ENCODE data around the gene MLLT3. TPM values are rescaled to one million over a fixed set of nuclear protein-coding genes. Genes with fewer than 3 reads are reported as not detected.

Gene MLLT3
- total RNA-seq, 3 donors from 2014 or later: 8.8 to 30.3 (median 22.6) TPM

- DNase-seq (ENCODE audit: low spot score in 2 of 2): no peak
- H3K27me3 ChIP-seq: no peaks in the 10 kb centered on the region
- TF ChIP-seq CTCF (IDR thresholded peaks at IDR 0.05) (no peak), POLR2A (IDR thresholded peaks at IDR 0.05) (no peak), POLR2AphosphoS5 (IDR thresholded peaks at IDR 0.05) (no peak)
- no peaks in the 10 kb centered on the region for H3K36me3 ChIP-seq
- no peaks in the 10 kb centered on the region for H3K9me3 ChIP-seq
- no peak overlapping the region for H3K27ac ChIP-seq
- intact Hi-C loops (cut with DNase I; ENCODE audit: low total_unique reads): no loop called here
- no peak overlapping the region for H3K4me3 ChIP-seq
- no peaks in the 10 kb centered on the region for H3K4me1 ChIP-seq
Observed at GRCh38 chr9:20361229-20361628, 261.1 kb downstream of the MLLT3 start.

GRCh38 chr9:20358207-20358606 is 264.1 kb downstream of the MLLT3 start:
- H3K4me3 ChIP-seq: no peak overlapping the region
- no peaks in the 10 kb centered on the region for H3K36me3 ChIP-seq
- no peaks in the 10 kb centered on the region for H3K27me3 ChIP-seq
- no peaks in the 10 kb centered on the region for H3K9me3 ChIP-seq
- H3K4me1 ChIP-seq: no peaks in the 10 kb centered on the region
- intact Hi-C loops (cut with DNase I; ENCODE audit: low total_unique reads): no loop called here
- no peak overlapping the region for H3K27ac ChIP-seq
- no peak for DNase-seq (ENCODE audit: low spot score in 2 of 2)
- TF ChIP-seq POLR2A (IDR thresholded peaks at IDR 0.05): no peak
- TF ChIP-seq CTCF (IDR thresholded peaks at IDR 0.05): no peak
- TF ChIP-seq POLR2AphosphoS5 (IDR thresholded peaks at IDR 0.05): no peak

GRCh38 chr9:20357037-20357432 is 265.3 kb downstream of the MLLT3 start:
- Histone ChIP-seq H3K36me3 (no peaks in the 10 kb centered on the region), H3K4me3 (no peak overlapping the region), H3K9me3 (no peaks in the 10 kb centered on the region), H3K27ac (peak overlapping the region in 1 of 2 donors; percentile 18), H3K27me3 (no peaks in the 10 kb centered on the region), H3K4me1 (no peaks in the 10 kb centered on the region)
- intact Hi-C loops (cut with DNase I; ENCODE audit: low total_unique reads): no loop called here
- no peak for DNase-seq (ENCODE audit: low spot score in 2 of 2)
- no peak for TF ChIP-seq POLR2A (IDR thresholded peaks at IDR 0.05)
- no peak for TF ChIP-seq CTCF (IDR thresholded peaks at IDR 0.05)
- no peak for TF ChIP-seq POLR2AphosphoS5 (IDR thresholded peaks at IDR 0.05)

GRCh38 chr9:20356403-20357036 is 265.8 kb downstream of the MLLT3 start:
- intact Hi-C loops (cut with DNase I; ENCODE audit: low total_unique reads): no loop called here
- Histone ChIP-seq H3K27me3 (no peaks in the 10 kb centered on the region), H3K36me3 (no peaks in the 10 kb centered on the region), H3K4me3 (peak overlapping the region in 2 of 3 donors; percentile 24 to 36), H3K9me3 (no peaks in the 10 kb centered on the region), H3K27ac (peak overlapping the region in 1 of 2 donors; percentile 18), H3K4me1 (no peaks in the 10 kb centered on the region)
- peak; percentile 50 to 62 for DNase-seq (ENCODE audit: low spot score in 2 of 2)
- TF ChIP-seq POLR2A (IDR thresholded peaks at IDR 0.05) (no peak), CTCF (IDR thresholded peaks at IDR 0.05) (peak in 2 of 3 donors; percentile 49 to 60), POLR2AphosphoS5 (IDR thresholded peaks at IDR 0.05) (no peak)

- H3K27me3 ChIP-seq: no peaks in the 10 kb centered on the region
- no peak overlapping the region for H3K4me3 ChIP-seq
- no peaks in the 10 kb centered on the region for H3K4me1 ChIP-seq
- intact Hi-C loops (cut with DNase I; ENCODE audit: low total_unique reads): no loop called here
- TF ChIP-seq POLR2AphosphoS5 (IDR thresholded peaks at IDR 0.05) (no peak), POLR2A (IDR thresholded peaks at IDR 0.05) (no peak)
- no peak overlapping the region for H3K27ac ChIP-seq
- no peak for DNase-seq (ENCODE audit: low spot score in 2 of 2)
- H3K36me3 ChIP-seq: no peaks in the 10 kb centered on the region
- no peaks in the 10 kb centered on the region for H3K9me3 ChIP-seq
Observed at GRCh38 chr9:20355022-20355421, 267.3 kb downstream of the MLLT3 start.
